ENCODE results near the gene WNT7B. TPM values are rescaled to one million over a fixed set of nuclear protein-coding genes. Genes with fewer than 3 reads are reported as not detected.
A peak's percentile ranks its signal among the peaks of the same experiment; 100 is the strongest.

The WNT7B gene
- total RNA-seq, 5 donors from 2014 or later (not counting 1 experiment from before 2014, with no cell fraction given) = 0.15 TPM; not detected in 4

DNA sequence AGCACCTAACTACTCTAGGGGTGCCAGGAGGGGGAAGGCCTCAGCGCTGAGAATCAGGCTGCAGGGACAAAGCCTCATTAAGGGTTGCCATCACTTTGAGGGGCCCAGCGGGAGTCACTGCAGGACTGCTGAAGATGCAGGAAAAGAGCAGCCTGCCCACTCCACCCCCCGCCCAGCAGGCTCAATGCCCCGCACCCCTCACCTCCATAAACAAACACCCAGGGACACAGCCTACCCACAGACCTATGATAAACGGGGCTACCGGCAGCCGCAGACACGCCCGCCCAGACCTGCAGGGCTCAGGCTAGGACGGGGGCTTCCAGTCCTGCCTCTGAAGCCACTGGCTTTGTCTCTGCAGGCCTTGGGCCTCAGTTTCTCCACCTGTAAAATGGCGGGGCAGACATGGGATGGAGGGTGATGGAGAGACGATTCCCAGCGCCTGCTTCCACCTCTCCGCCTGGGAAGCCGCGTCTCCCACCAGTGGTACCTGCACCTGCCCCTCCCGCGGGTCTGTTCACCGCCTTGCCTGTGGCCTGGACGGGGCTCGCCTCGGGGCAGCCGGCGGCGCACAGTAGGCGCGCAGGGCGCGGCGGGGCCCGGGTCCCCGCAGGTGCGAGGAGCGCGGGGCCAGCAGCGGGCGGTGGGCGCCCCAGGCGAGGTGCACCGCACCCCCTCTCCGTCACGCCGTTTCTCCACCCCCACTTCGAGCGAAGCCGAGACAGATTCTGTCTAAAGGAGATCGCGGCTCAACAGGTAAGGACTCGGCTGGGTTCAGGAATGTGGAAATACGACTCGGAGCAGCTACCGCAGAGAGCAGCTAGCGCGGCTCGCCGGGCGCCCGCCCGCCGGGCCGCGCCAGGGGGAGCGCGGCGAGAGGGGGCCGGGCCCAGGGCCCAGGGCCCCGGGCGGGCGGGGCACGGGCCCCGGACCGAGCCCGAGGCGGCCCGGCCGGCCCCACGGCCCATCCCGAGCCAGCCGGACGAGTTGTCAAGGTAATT is 1.5 kb downstream of the WNT7B start:
- Histone ChIP-seq H3K27me3 (replicated peaks in 1 of 2; ENCODE audit: control insufficient read depth in 2 of 2, extremely low read depth in 1 of 2, insufficient read depth in 2 of 2, low read length in 1 of 2) (peaks cover 16 to 80% of the 10 kb centered on the region in 2 experiments), H3K27ac (ENCODE audit: low read length) (no peak overlapping the region), H3K4me1 (ENCODE audit: control insufficient read depth in 1 of 2, extremely low read depth in 1 of 2, insufficient read depth in 2 of 2, low read length in 2 of 2) (peaks cover 2 to 33% of the 10 kb centered on the region in 2 experiments), H3K4me3 (ENCODE audit: control insufficient read depth in 1 of 2, extremely low read depth in 1 of 2, low read length in 1 of 2) (no peak overlapping the region), H3K9me3 (no peaks in the 10 kb centered on the region), H3K36me3 (ENCODE audit: control insufficient read depth in 2 of 2, extremely low read depth in 1 of 2, insufficient read depth in 1 of 2, low read length in 1 of 2) (no peaks in the 10 kb centered on the region)
- no peak for DNase-seq
- Mint-ChIP-seq H3K27ac (no peak overlapping the region), H3K4me3 (peak overlapping the region in 2 of 3 donors; percentile 41 to 64), H3K27me3 (peaks cover 31 to 41% of the 10 kb centered on the region in 2 donors), H3K4me1 (peaks cover 0 to 30% (median 16%) of the 10 kb centered on the region in 3 donors), H3K9me3 (no peaks in the 10 kb centered on the region), H3K36me3 (no peaks in the 10 kb centered on the region)
- 7% methylated on average over 70 of the region's 80 CpGs for WGBS (ENCODE audit: insufficient coverage)
- ChIA-PET CTCF (no interaction called here), POLR2A (no interaction called here)
- no peak for ATAC-seq (replicated peaks in 1 of 4)

DNA sequence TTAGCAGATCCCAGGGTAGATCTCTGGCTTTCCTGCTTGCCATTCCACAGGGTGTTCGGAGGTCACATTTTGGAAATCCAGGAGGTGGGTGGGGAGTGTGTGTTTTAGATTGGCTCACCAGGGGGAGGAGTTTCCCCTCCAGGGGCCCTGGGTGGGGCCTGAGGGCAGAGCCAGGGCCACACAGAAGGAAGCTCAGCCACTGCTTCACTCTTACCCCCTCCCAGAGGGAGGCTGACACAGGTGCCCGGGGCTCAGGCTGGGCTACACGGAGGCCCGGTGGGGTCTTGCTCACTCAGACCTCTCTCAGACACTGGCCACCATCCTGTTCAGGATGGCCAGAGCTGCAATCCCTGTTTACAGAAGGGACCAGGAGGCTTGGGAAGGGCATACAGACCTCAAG is 2.5 kb downstream of the WNT7B start:
- Histone ChIP-seq H3K9me3 (no peaks in the 10 kb centered on the region), H3K36me3 (ENCODE audit: control insufficient read depth in 2 of 2, extremely low read depth in 1 of 2, insufficient read depth in 1 of 2, low read length in 1 of 2) (no peaks in the 10 kb centered on the region), H3K4me3 (ENCODE audit: control insufficient read depth in 1 of 2, extremely low read depth in 1 of 2, low read length in 1 of 2) (no peak overlapping the region), H3K27me3 (replicated peaks in 1 of 2; ENCODE audit: control insufficient read depth in 2 of 2, extremely low read depth in 1 of 2, insufficient read depth in 2 of 2, low read length in 1 of 2) (peaks cover 16 to 80% of the 10 kb centered on the region in 2 experiments), H3K27ac (ENCODE audit: low read length) (no peak overlapping the region), H3K4me1 (ENCODE audit: control insufficient read depth in 1 of 2, extremely low read depth in 1 of 2, insufficient read depth in 2 of 2, low read length in 2 of 2) (peaks cover 2 to 33% of the 10 kb centered on the region in 2 experiments)
- no peaks in the 10 kb centered on the region for H3K36me3 Mint-ChIP-seq
- DNase-seq (no peak), ATAC-seq (replicated peaks in 1 of 4) (no peak)
- CTCF ChIA-PET = no interaction called here
- POLR2A ChIA-PET = no interaction called here
- peak overlapping the region in 2 of 3 donors; percentile 41 to 64 for H3K4me3 Mint-ChIP-seq
- peaks cover 40 to 48% of the 10 kb centered on the region in 2 donors for H3K27me3 Mint-ChIP-seq
- H3K9me3 Mint-ChIP-seq = no peaks in the 10 kb centered on the region
- no peak overlapping the region for H3K27ac Mint-ChIP-seq
- WGBS (ENCODE audit: insufficient coverage) = 0% methylated on average over 3 of the region's 4 CpGs
- peaks cover 0 to 32% (median 16%) of the 10 kb centered on the region in 3 donors for H3K4me1 Mint-ChIP-seq

DNA sequence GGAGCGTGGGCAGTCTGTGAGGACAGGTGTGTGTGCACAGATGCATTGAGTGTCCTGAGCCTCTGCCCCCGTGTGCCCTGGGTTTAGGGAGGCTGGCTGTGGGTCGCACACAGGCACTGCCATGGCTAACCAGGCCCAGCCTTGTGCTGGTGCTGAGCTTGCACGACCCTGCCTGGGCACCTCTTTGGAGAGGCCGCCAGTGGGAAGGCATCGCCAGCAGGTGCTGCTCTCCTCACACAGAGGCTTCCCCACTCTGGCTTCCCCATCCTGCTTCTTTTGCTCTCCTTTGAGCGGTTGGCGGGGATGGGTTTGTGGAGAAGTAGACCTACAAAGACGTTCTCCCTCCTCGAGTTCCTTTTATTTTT is 4.1 kb downstream of the WNT7B start:
- DNase-seq = no peak
- ChIA-PET POLR2A (no interaction called here), CTCF (no interaction called here)
- H3K4me3 Mint-ChIP-seq = peak overlapping the region in 1 of 3 donors; percentile 29
- Histone ChIP-seq H3K4me3 (ENCODE audit: control insufficient read depth in 1 of 2, extremely low read depth in 1 of 2, low read length in 1 of 2) (no peak overlapping the region), H3K27me3 (replicated peaks in 1 of 2; ENCODE audit: control insufficient read depth in 2 of 2, extremely low read depth in 1 of 2, insufficient read depth in 2 of 2, low read length in 1 of 2) (peaks cover 15 to 82% of the 10 kb centered on the region in 2 experiments), H3K36me3 (ENCODE audit: control insufficient read depth in 2 of 2, extremely low read depth in 1 of 2, insufficient read depth in 1 of 2, low read length in 1 of 2) (no peaks in the 10 kb centered on the region), H3K27ac (ENCODE audit: low read length) (no peak overlapping the region), H3K9me3 (no peaks in the 10 kb centered on the region), H3K4me1 (ENCODE audit: control insufficient read depth in 1 of 2, extremely low read depth in 1 of 2, insufficient read depth in 2 of 2, low read length in 2 of 2) (peaks cover 2 to 18% of the 10 kb centered on the region in 2 experiments)
- no peak for ATAC-seq (replicated peaks in 1 of 4)
- no peaks in the 10 kb centered on the region for H3K9me3 Mint-ChIP-seq
- H3K27me3 Mint-ChIP-seq = peaks cover 55 to 62% of the 10 kb centered on the region in 2 donors
- no peaks in the 10 kb centered on the region for H3K36me3 Mint-ChIP-seq
- peaks cover 0 to 28% (median 11%) of the 10 kb centered on the region in 3 donors for H3K4me1 Mint-ChIP-seq
- 59% methylated on average over 5 of the region's 10 CpGs for WGBS (ENCODE audit: insufficient coverage)
- no peak overlapping the region for H3K27ac Mint-ChIP-seq

DNA sequence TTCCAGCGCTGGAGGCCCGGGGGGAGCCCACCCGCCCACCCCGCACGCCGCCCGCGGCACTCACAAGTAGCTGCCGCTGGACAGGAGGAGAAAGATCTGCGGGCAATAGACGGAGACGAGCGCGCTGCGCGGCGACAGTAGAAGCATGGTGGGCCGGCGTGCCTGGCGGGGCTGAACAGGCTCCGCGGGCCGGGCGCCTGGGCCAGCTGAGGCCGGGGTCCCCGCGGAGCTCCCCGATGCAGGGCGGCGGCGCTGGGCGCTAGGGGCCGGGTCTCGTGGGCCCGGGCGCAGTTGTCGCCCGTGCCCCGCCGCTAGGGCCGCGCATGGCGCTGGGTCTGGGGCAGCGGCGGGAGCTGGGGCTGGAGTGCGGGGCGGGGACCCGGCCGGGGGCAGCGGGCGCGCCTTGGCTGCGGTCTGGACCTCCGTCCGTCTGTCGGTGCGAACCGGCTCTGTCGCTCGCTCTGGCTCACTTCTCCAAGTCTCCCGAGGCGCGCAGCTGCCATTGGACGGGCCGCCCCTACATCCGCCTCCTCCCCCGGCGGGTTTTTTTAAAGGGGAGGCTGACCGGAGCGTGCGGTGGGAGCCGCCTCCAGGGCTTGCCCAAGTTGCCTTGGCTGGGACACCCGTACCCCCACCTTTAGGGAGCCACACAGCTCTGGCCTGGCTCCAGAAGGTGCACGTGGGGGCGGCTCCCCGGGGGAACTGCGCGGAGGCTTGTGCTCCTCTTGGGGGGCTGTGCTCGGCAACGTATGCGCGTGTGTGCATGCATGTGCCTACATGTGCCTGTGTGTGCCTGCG is 4.7 kb downstream of the WNT7B start:
- Mint-ChIP-seq H3K4me3 (no peak overlapping the region), H3K27ac (no peak overlapping the region), H3K36me3 (no peaks in the 10 kb centered on the region), H3K4me1 (peaks cover 0 to 23% (median 6%) of the 10 kb centered on the region in 3 donors), H3K27me3 (peaks cover 52 to 60% of the 10 kb centered on the region in 2 donors), H3K9me3 (no peaks in the 10 kb centered on the region)
- 15% methylated on average over 79 of the region's 83 CpGs for WGBS (ENCODE audit: insufficient coverage)
- Histone ChIP-seq H3K36me3 (ENCODE audit: control insufficient read depth in 2 of 2, extremely low read depth in 1 of 2, insufficient read depth in 1 of 2, low read length in 1 of 2) (no peaks in the 10 kb centered on the region), H3K27ac (ENCODE audit: low read length) (no peak overlapping the region), H3K27me3 (replicated peaks in 1 of 2; ENCODE audit: control insufficient read depth in 2 of 2, extremely low read depth in 1 of 2, insufficient read depth in 2 of 2, low read length in 1 of 2) (peaks cover 17 to 80% of the 10 kb centered on the region in 2 experiments), H3K4me1 (ENCODE audit: control insufficient read depth in 1 of 2, extremely low read depth in 1 of 2, insufficient read depth in 2 of 2, low read length in 2 of 2) (peaks cover 2 to 12% of the 10 kb centered on the region in 2 experiments), H3K9me3 (no peaks in the 10 kb centered on the region), H3K4me3 (ENCODE audit: control insufficient read depth in 1 of 2, extremely low read depth in 1 of 2, low read length in 1 of 2) (no peak overlapping the region)
- DNase-seq (no peak), ATAC-seq (replicated peaks in 1 of 4) (no peak)
- CTCF ChIA-PET = no interaction called here
- POLR2A ChIA-PET = no interaction called here

DNA sequence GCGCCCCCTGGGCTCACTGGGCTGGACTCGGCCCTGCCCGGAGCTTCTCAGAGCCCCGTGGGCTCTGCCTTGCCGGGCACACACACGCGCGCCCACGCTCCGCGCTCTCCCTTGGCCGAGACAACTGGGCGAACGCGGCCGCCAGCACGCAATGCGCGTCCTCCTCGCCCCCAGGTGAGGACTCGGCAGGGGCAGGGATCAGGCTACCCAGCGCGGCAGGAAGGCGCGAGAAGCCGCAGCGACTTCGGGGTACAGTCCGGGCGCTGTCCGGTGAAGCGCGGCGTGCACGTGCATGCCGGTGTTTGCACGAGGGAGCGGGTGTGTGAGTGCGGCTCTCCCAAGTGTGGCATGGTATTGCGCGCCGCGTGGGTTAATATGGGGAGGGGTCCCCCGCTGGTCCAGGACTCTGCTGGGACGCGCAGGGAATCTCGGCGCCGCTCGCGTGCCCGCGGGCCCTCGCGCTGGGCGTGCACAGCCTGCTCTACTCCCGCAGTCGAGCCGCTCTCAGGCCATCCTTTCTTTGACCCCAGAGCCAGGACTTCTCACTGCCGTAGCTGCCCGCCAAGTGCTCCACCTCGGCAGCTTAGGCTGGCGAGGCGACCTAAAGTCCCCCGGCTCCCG is 5.4 kb downstream of the WNT7B start:
- ATAC-seq (replicated peaks in 1 of 4) = no peak
- Histone ChIP-seq H3K9me3 (no peaks in the 10 kb centered on the region), H3K27ac (ENCODE audit: low read length) (no peak overlapping the region), H3K4me1 (ENCODE audit: control insufficient read depth in 1 of 2, extremely low read depth in 1 of 2, insufficient read depth in 2 of 2, low read length in 2 of 2) (peaks cover 2 to 11% of the 10 kb centered on the region in 2 experiments), H3K36me3 (ENCODE audit: control insufficient read depth in 2 of 2, extremely low read depth in 1 of 2, insufficient read depth in 1 of 2, low read length in 1 of 2) (no peaks in the 10 kb centered on the region), H3K27me3 (replicated peaks in 1 of 2; ENCODE audit: control insufficient read depth in 2 of 2, extremely low read depth in 1 of 2, insufficient read depth in 2 of 2, low read length in 1 of 2) (peaks cover 17 to 87% of the 10 kb centered on the region in 2 experiments), H3K4me3 (ENCODE audit: control insufficient read depth in 1 of 2, extremely low read depth in 1 of 2, low read length in 1 of 2) (no peak overlapping the region)
- Mint-ChIP-seq H3K4me1 (peaks cover 0 to 22% (median 6%) of the 10 kb centered on the region in 3 donors), H3K4me3 (no peak overlapping the region), H3K36me3 (no peaks in the 10 kb centered on the region), H3K9me3 (no peaks in the 10 kb centered on the region), H3K27ac (no peak overlapping the region), H3K27me3 (peaks cover 52 to 64% of the 10 kb centered on the region in 2 donors)
- POLR2A ChIA-PET = no interaction called here
- WGBS (ENCODE audit: insufficient coverage) = 4% methylated on average over 61 of the region's 66 CpGs
- DNase-seq = no peak
- CTCF ChIA-PET = no interaction called here
